Fibroblast of lung (primary cell): ENCODE data around the gene SHISAL1. TPM values are rescaled to one million over a fixed set of nuclear protein-coding genes. Genes with fewer than 3 reads are reported as not detected.

Source experiments
- DNase-seq, 2 donors: peaks; one replicate each; pipeline versions ENCODE4 v3.0.0 to v3.0.0-alpha.2; 2010; ENCODE audit warnings: low read depth in 2 of 2
- H2AFZ ChIP-seq: 2 replicates; pipeline ENCODE4 v1.5.1; 2012; ENCODE audit warnings: low read length, control low read depth, inconsistent platforms
- H3K27ac ChIP-seq: 2 replicates; pipeline ENCODE4 v1.5.1; 2011; ENCODE audit warnings: low read length, control low read depth; ENCODE audit not compliant: insufficient read depth
- H3K27me3 ChIP-seq: 2 replicates; pipeline ENCODE4 v1.5.1; 2011; ENCODE audit warnings: mild to moderate bottlenecking, low read length; ENCODE audit not compliant: control insufficient read depth, insufficient read depth
- H3K36me3 ChIP-seq: 2 replicates; pipeline ENCODE4 v1.5.1; 2011; ENCODE audit warnings: low read length; ENCODE audit not compliant: control insufficient read depth, insufficient read depth
- H3K4me1 ChIP-seq: 2 replicates; pipeline ENCODE4 v1.5.1; 2011; ENCODE audit warnings: low read length; ENCODE audit not compliant: control insufficient read depth, insufficient read depth; ENCODE audit errors: extremely low read depth
- H3K4me2 ChIP-seq: 2 replicates; pipeline ENCODE4 v1.5.1; 2011; ENCODE audit warnings: low read length, control low read depth; ENCODE audit not compliant: insufficient read depth; ENCODE audit errors: extremely low read depth
- H3K4me3 ChIP-seq, 4 experiments: fragments of 200-600 bp in 1 of 4; sonication (generic) in 1 of 4; replicated peaks in 1 of 4; 2 replicates each; pipeline ENCODE4 v1.5.1; 2011 to 2016; ENCODE audit warnings: low read length in 4 of 4, low read depth in 3 of 4, mild to moderate bottlenecking in 3 of 4, control low read depth in 2 of 4, inconsistent platforms in 1 of 4, mixed read lengths in 1 of 4; ENCODE audit not compliant: insufficient read depth in 1 of 4; ENCODE audit errors: control extremely low read depth in 1 of 4
- H3K79me2 ChIP-seq: 2 replicates; pipeline ENCODE4 v1.5.1; 2012; ENCODE audit warnings: mild to moderate bottlenecking, low read length, inconsistent platforms; ENCODE audit not compliant: control insufficient read depth, insufficient read depth
- H3K9ac ChIP-seq: 2 replicates; pipeline ENCODE4 v1.5.1; 2011; ENCODE audit warnings: mild to moderate bottlenecking, low read length, control low read depth; ENCODE audit not compliant: insufficient read depth
- H3K9me3 ChIP-seq: 2 replicates; pipeline ENCODE4 v1.5.1; 2012; ENCODE audit warnings: low read depth, low read length; ENCODE audit not compliant: control insufficient read depth, insufficient read depth
- H4K20me1 ChIP-seq: 2 replicates; pipeline ENCODE4 v1.5.1; 2011; ENCODE audit warnings: low read length; ENCODE audit not compliant: control insufficient read depth, insufficient read depth; ENCODE audit errors: extremely low read depth
- EZH2 ChIP-seq: IDR thresholded peaks from 2 replicates; pipeline ENCODE4 v1.5.1; 2012; ENCODE audit warnings: low read length, control low read depth, mild to moderate bottlenecking; ENCODE audit errors: missing control alignments
- polyA plus RNA-seq, 2 donors: library from polyadenylated mRNA; depleted of rRNA in 1 of 2; stranded (reverse) in 1 of 2; unstranded in 1 of 2; fragments of >200 nt; gene quantifications; 2 replicates each; pipeline ENCODE4 v1.2.1, GENCODE V29; 2011 to 2012; ENCODE audit warnings: missing spikeins in 1 of 2
- total RNA-seq: library from RNA; depleted of rRNA; stranded (reverse); fragments of >200 nt; gene quantifications from 2 replicates; pipeline ENCODE4 v1.2.1, GENCODE V29; 2014
- TF ChIP-seq, protein P1 (sequence below), 2 donors: IDR thresholded peaks in 1 of 2; conservative IDR thresholded peaks in 1 of 2; 1 replicate in 1 of 2; 2 replicates in 1 of 2; pipeline ENCODE4 v1.5.1; 2011 to 2012; ENCODE audit warnings: low read length in 2 of 2, control low read depth in 1 of 2, inconsistent platforms in 1 of 2, low read depth in 1 of 2, mild to moderate bottlenecking in 1 of 2

Gene SHISAL1
- total and polyA plus RNA-seq, 2 donors (not counting 1 experiment from before 2014, with no cell fraction given) = 0.73 to 3.5 TPM

DNA sequence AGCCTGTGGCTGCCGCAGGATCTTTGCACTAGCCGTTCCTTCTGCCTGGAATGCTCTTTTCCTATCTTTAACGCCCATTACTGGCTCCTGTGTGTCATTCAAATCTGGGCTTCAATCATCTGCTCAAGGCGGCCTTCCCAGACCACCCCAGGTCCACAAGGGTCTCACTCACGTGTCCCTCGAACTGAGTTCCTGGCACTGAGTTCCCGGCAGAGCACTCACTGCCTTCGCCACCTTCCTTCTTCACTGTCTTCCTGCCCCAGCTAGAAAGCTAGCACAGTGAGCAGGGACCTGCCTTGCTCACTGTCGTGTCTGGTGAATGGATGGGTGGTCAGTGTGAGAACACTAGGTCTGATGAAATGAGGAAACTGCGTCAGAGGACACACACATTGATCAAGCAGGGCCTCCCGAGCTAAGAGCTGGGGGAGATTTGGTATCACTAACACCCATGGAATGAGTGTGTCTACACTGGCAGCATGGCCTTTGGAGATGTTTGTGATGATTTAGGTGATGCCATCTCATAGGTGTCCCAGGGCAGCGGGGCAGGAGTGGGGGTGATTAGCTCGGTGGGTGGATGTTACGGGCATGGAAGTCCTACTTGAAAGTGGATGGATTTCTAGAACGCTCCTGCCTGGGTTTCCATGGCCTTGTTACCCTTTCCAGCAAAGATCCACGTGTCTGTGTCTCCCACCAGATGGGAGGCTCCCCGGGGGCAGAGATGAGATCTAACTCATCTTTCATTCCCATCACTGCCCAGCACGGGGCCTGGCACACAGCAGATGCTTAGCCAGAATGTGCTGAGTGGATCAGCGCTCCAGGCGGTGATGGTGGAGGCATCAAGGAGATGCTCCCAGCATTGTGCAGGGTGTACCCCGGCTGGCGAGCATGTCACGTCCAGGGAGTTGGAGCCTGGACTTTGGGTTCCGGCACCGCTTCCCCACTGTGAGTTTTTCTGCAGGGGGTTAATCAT lies 64.5 kb downstream of the SHISAL1 start:
- no peak for DNase-seq
- TF ChIP-seq, protein P1, sequence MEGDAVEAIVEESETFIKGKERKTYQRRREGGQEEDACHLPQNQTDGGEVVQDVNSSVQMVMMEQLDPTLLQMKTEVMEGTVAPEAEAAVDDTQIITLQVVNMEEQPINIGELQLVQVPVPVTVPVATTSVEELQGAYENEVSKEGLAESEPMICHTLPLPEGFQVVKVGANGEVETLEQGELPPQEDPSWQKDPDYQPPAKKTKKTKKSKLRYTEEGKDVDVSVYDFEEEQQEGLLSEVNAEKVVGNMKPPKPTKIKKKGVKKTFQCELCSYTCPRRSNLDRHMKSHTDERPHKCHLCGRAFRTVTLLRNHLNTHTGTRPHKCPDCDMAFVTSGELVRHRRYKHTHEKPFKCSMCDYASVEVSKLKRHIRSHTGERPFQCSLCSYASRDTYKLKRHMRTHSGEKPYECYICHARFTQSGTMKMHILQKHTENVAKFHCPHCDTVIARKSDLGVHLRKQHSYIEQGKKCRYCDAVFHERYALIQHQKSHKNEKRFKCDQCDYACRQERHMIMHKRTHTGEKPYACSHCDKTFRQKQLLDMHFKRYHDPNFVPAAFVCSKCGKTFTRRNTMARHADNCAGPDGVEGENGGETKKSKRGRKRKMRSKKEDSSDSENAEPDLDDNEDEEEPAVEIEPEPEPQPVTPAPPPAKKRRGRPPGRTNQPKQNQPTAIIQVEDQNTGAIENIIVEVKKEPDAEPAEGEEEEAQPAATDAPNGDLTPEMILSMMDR (conservative IDR thresholded peaks at IDR 0.05 in 1 of 2, IDR thresholded peaks at IDR 0.05 in 1 of 2; ENCODE audit: low read depth in 1 of 2, low read length in 2 of 2) = no peak
- TF ChIP-seq EZH2 = no peak
- Histone ChIP-seq H3K27me3 (no peaks in the 10 kb centered on the region), H3K9me3 (no peaks in the 10 kb centered on the region), H3K9ac (no peak overlapping the region), H3K4me3 (no peak overlapping the region), H3K4me1 (no peaks in the 10 kb centered on the region), H2AFZ (no peak overlapping the region), H3K4me2 (no peak overlapping the region), H3K79me2 (no peaks in the 10 kb centered on the region), H3K27ac (no peak overlapping the region), H3K36me3 (no peaks in the 10 kb centered on the region), H4K20me1 (no peaks in the 10 kb centered on the region)

DNA sequence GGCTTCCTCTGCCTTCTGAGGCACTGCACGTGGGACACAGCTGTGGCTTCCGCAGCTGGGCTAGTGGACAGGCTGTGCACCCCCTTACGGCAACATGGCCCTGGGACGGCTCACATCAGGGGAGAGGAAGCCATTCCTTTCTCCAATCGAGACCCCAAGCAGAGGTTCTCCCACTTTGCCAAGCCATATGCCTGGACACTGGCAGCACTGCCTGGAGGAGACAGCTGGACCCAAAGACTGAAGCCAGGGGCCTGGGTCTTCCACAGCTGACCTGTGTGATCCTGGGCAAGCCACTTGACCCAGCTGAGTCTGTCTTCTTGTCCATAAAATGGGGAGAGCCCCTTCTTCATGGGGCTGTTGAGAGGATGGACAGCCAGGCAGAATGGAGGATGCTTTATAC lies 65.4 kb downstream of the SHISAL1 start:
- H3K79me2 ChIP-seq = no peaks in the 10 kb centered on the region
- no peak overlapping the region for H3K4me3 ChIP-seq
- no peak for DNase-seq
- no peaks in the 10 kb centered on the region for H4K20me1 ChIP-seq
- no peak overlapping the region for H3K9ac ChIP-seq
- no peak overlapping the region for H3K4me2 ChIP-seq
- no peak overlapping the region for H2AFZ ChIP-seq
- H3K36me3 ChIP-seq = no peaks in the 10 kb centered on the region
- TF ChIP-seq EZH2 = no peak
- no peaks in the 10 kb centered on the region for H3K27me3 ChIP-seq
- H3K27ac ChIP-seq = no peak overlapping the region
- no peaks in the 10 kb centered on the region for H3K4me1 ChIP-seq
- H3K9me3 ChIP-seq = no peaks in the 10 kb centered on the region

DNA sequence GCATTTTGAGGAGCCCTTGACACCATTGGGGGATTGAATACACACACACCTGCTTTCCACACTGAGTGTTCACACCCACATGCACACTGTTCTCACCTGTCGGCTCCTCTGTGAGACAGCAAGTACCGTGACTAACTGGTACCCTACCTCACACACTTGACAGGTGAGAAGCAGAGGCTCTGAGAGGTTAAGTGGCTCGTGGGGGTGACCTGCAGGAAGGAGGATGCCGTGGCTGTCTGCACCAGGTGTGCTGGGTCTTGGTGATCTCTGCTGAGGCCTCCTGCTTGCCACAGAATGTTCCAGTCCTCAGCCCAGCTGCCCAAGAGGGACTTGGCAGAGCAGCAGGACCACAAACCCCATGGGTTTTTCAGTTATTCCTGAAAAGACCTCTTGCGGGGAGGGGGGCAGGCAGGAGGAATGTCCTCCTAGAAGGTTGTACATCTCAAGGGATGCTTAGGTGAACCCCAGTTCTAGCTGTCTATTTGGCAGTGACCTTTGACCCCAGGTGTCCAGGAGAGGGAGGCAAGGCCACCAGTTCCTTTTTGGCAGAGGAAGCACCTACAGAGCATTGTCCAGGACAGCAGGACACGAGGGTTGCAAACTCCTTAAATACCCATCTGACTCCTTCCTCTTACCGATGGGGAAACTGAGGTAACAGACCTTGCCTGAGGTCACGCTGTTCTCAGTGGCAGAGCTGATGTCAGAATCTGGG lies 66.0 kb downstream of the SHISAL1 start:
- no peaks in the 10 kb centered on the region for H3K9me3 ChIP-seq
- H3K4me2 ChIP-seq = no peak overlapping the region
- H3K27ac ChIP-seq = no peak overlapping the region
- no peaks in the 10 kb centered on the region for H3K79me2 ChIP-seq
- TF ChIP-seq, protein P1 (conservative IDR thresholded peaks at IDR 0.05 in 1 of 2, IDR thresholded peaks at IDR 0.05 in 1 of 2; ENCODE audit: low read depth in 1 of 2, low read length in 2 of 2) = no peak
- no peak for TF ChIP-seq EZH2
- H2AFZ ChIP-seq = no peak overlapping the region
- H4K20me1 ChIP-seq = no peaks in the 10 kb centered on the region
- no peaks in the 10 kb centered on the region for H3K4me1 ChIP-seq
- no peak for DNase-seq
- H3K9ac ChIP-seq = no peak overlapping the region
- H3K4me3 ChIP-seq = no peak overlapping the region
- H3K27me3 ChIP-seq = no peaks in the 10 kb centered on the region
- no peaks in the 10 kb centered on the region for H3K36me3 ChIP-seq
